Measurements from ENCODE around the gene ESPNL.

GRCh38 chr2:238180554-238180953 lies 80.4 kb downstream of the ESPNL start:
- TF ChIP-seq NFYB (CRISPR knock-in tag; conservative IDR thresholded peaks at IDR 0.05; ENCODE audit: low read depth) (no peak), TEAD4 (CRISPR knock-in tag; IDR thresholded peaks at IDR 0.05) (no peak), ZNF121 (CRISPR knock-in tag; IDR thresholded peaks at IDR 0.05) (no peak), ZBTB21 (CRISPR knock-in tag; IDR thresholded peaks at IDR 0.05; ENCODE audit: borderline replicate concordance) (no peak), USF1 (CRISPR knock-in tag; IDR thresholded peaks at IDR 0.05) (no peak), CBFB (CRISPR knock-in tag; IDR thresholded peaks at IDR 0.05; ENCODE audit: low read depth) (no peak), FOXK1 (CRISPR knock-in tag; IDR thresholded peaks at IDR 0.05) (no peak), FOXJ3 (CRISPR knock-in tag; IDR thresholded peaks at IDR 0.05; ENCODE audit: borderline replicate concordance) (no peak), FOXP1 (CRISPR knock-in tag; IDR thresholded peaks at IDR 0.05; ENCODE audit: borderline replicate concordance) (no peak)
- TF ChIP-seq, protein P1, sequence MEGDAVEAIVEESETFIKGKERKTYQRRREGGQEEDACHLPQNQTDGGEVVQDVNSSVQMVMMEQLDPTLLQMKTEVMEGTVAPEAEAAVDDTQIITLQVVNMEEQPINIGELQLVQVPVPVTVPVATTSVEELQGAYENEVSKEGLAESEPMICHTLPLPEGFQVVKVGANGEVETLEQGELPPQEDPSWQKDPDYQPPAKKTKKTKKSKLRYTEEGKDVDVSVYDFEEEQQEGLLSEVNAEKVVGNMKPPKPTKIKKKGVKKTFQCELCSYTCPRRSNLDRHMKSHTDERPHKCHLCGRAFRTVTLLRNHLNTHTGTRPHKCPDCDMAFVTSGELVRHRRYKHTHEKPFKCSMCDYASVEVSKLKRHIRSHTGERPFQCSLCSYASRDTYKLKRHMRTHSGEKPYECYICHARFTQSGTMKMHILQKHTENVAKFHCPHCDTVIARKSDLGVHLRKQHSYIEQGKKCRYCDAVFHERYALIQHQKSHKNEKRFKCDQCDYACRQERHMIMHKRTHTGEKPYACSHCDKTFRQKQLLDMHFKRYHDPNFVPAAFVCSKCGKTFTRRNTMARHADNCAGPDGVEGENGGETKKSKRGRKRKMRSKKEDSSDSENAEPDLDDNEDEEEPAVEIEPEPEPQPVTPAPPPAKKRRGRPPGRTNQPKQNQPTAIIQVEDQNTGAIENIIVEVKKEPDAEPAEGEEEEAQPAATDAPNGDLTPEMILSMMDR (IDR thresholded peaks at IDR 0.05) = no peak
- TF ChIP-seq, protein P2, sequence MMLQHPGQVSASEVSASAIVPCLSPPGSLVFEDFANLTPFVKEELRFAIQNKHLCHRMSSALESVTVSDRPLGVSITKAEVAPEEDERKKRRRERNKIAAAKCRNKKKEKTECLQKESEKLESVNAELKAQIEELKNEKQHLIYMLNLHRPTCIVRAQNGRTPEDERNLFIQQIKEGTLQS (CRISPR knock-in tag; conservative IDR thresholded peaks at IDR 0.05) = no peak
- TF ChIP-seq, protein P3, sequence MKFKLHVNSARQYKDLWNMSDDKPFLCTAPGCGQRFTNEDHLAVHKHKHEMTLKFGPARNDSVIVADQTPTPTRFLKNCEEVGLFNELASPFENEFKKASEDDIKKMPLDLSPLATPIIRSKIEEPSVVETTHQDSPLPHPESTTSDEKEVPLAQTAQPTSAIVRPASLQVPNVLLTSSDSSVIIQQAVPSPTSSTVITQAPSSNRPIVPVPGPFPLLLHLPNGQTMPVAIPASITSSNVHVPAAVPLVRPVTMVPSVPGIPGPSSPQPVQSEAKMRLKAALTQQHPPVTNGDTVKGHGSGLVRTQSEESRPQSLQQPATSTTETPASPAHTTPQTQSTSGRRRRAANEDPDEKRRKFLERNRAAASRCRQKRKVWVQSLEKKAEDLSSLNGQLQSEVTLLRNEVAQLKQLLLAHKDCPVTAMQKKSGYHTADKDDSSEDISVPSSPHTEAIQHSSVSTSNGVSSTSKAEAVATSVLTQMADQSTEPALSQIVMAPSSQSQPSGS (CRISPR knock-in tag; IDR thresholded peaks at IDR 0.05; ENCODE audit: borderline replicate concordance, low read depth) = no peak

Measured in WTC11 (cell line).